A549 treated with CORT108297 at 1 μM for 4 hours (cell line): ENCODE data around the gene YWHAG. TPM values are rescaled to one million over a fixed set of nuclear protein-coding genes. Genes with fewer than 3 reads are reported as not detected.

Experiments
- total RNA-seq: library from RNA; stranded (reverse); fragments of 200-300 nt; extraction: Qiagen RNA extraction; gene quantifications from 5 replicates; pipeline ENCODE4 v1.2.3, GENCODE V29; 2022

The YWHAG gene
- 213 to 242 TPM (median 226 TPM) in 5 replicates for total RNA-seq

GRCh38 chr7:76358481-76359110, at the start of gene YWHAG:
TSS of gene YWHAG (minus strand) at chr7:76358991. CDS start at chr7:76358808, 183 bp downstream.

GRCh38 chr7:76302347-76303201, 56.2 kb downstream of the YWHAG start, which contains the start of gene HSPB1:
TSS of gene HSPB1 (plus strand) at chr7:76302673. CDS start at chr7:76302713, 40 bp downstream.

Other genes starting within 250 kb of the YWHAG start
- gene SRRM3, start 157.1 kb downstream of the YWHAG start, total RNA-seq: 6.3 to 10.0 TPM (median 8.5 TPM) in 5 replicates
- 771 to 1,221 TPM (median 1,161 TPM) in 5 replicates for gene HSPB1, start 56.3 kb downstream of the YWHAG start, total RNA-seq
- 0.88 to 1.5 TPM (median 1.1 TPM) in 5 replicates for gene SSC4D, start 50.7 kb upstream of the YWHAG start, total RNA-seq
- 16.6 to 21.8 TPM (median 19.3 TPM) in 5 replicates for gene ZP3, start 66.0 kb upstream of the YWHAG start, total RNA-seq
- 35.7 to 40.1 TPM (median 38.8 TPM) in 5 replicates for gene DTX2, start 102.7 kb upstream of the YWHAG start, total RNA-seq
- 10.2 to 19.3 TPM (median 18.6 TPM) in 5 replicates for gene UPK3B, start 151.6 kb upstream of the YWHAG start, total RNA-seq
- 0.03 to 0.14 TPM (median 0.05 TPM) in 3 of 5 replicates, not detected in the others for gene SPDYE16, start 184.3 kb upstream of the YWHAG start, total RNA-seq